Stomach (tissue), 4 donors: ENCODE results near the gene CDKN1B.

Experiments used
- EP300 ChIP-seq: sonication (generic); formaldehyde crosslinking; IDR thresholded peaks from one replicate; pipeline ENCODE4 v1.6.1; 2017; ENCODE audit warnings: antibody characterized with exemption
- POLR2A ChIP-seq, 4 donors: fragments of 450-650 bp; IDR thresholded peaks; one replicate each; pipeline ENCODE4 v1.6.1; 2016; ENCODE audit warnings: antibody characterized with exemption in 4 of 4, control low read depth in 2 of 4, mild to moderate bottlenecking in 1 of 4, moderate library complexity in 1 of 4
- TF ChIP-seq, protein P1 (sequence below), 7 experiments: fragments of 450-650 bp in 4 of 7; fragments of 200-600 bp in 3 of 7; sonication (generic) in 3 of 7; IDR thresholded peaks; one replicate each; pipeline ENCODE4 v1.5.1; 2016 to 2019; ENCODE audit warnings: antibody characterized with exemption in 7 of 7, control low read depth in 2 of 7, mild to moderate bottlenecking in 1 of 7

DNA sequence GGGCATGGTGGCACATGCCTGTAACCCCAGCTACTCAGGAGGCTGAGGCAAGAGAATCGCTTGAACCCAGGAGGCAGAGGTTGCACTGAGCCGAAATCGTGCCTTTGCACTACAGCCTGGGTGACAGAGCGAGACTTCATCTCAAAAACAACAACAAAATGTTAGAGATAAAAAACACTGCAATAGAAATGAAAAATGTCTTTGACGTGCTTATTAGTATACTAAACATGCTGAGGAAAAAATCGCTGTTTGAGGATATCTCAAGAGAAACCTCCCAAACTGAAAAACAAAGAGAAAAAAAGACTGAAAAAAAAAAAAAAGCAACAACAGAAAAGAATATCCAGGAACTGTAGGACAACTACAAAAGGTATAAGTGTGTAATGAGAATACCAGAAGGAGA lies 53.1 kb downstream of the CDKN1B start:
- TF ChIP-seq, protein P1, sequence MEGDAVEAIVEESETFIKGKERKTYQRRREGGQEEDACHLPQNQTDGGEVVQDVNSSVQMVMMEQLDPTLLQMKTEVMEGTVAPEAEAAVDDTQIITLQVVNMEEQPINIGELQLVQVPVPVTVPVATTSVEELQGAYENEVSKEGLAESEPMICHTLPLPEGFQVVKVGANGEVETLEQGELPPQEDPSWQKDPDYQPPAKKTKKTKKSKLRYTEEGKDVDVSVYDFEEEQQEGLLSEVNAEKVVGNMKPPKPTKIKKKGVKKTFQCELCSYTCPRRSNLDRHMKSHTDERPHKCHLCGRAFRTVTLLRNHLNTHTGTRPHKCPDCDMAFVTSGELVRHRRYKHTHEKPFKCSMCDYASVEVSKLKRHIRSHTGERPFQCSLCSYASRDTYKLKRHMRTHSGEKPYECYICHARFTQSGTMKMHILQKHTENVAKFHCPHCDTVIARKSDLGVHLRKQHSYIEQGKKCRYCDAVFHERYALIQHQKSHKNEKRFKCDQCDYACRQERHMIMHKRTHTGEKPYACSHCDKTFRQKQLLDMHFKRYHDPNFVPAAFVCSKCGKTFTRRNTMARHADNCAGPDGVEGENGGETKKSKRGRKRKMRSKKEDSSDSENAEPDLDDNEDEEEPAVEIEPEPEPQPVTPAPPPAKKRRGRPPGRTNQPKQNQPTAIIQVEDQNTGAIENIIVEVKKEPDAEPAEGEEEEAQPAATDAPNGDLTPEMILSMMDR (IDR thresholded peaks at IDR 0.05): no peak
- TF ChIP-seq EP300: no peak
- TF ChIP-seq POLR2A (IDR thresholded peaks at IDR 0.05): no peak
